ENCODE data around the gene ISOC2.

Gene ISOC2

DNA sequence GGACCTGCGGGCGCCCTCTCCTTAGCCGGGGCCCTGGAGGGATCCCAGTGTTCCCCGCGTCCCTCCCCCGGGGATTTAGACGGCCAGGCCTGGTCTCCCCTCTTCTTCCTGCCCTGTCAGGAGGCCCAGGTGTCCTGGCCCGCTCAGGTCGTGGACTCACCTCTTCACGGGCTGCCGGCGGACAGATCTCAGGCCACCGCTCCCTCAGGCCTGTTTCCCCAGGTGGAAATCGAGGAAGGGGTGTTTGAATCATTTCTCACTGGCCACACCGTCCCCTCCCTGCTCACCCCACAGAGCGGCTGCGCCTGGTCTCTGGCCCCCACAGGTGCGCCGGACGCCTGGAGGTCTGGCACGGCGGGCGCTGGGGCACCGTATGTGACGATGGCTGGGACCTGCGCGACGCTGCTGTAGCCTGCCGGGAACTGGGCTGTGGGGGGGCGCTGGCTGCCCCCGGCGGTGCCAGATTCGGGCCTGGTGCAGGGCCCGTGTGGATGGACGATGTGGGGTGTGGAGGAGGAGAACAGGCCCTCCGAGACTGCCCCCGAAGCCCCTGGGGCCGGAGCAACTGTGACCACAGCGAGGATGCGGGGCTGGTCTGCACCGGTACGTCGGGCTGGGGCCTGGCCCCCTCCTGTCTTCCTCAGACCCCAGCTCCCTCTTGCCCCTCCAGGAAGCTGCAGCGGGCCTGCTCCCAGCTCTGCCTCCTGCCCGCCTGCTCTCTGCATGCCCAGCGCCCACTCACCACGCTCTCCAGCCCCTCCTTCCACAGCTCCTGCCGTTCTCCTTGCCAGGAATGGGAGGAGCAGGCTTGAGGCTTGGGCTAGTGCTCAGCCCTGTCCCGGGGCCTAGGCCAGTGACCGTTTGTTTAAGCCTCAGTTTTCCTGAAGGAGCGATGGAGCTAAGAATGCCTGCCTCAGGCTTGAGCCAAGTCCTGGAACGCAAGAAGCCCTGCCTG is 29.3 kb upstream of the ISOC2 start:
- DNase-seq = no peak

DNA sequence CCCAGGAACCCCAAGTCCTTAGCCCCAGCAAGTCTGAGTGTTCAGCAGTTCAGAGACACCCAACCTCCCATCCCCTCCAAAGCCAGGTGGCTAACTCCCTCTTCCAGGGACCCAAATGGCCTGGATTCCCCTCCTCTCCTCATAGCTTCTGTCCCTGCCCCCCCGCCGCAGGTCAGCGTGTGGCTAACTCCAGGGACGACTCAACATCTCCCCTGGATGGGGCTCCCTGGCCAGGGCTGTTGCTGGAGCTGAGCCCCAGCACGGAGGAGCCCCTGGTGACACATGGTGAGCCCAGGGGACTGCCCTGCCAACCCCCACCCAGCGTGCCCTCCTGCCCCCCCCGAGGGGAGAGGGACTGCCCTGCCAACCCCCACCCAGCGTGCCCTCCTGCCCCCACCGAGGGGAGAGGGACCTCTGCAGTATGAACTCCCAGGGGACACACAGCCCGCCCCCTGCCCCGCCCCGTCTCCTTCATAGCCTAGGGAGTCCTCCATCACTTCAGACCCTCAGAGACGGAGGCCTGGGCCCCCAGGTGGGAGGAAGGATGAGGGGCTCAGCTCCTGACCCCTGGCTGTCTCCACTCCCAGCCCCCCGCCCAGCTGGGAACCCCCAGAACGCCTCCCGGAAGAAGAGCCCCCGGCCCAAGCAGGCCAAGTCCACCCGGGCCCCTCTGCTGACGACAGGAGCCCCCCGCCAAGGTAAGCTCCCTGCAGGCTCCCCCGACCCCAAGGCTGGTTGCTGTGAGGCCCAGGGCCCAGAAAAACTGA is 28.5 kb upstream of the ISOC2 start:
- no peak for DNase-seq

DNA sequence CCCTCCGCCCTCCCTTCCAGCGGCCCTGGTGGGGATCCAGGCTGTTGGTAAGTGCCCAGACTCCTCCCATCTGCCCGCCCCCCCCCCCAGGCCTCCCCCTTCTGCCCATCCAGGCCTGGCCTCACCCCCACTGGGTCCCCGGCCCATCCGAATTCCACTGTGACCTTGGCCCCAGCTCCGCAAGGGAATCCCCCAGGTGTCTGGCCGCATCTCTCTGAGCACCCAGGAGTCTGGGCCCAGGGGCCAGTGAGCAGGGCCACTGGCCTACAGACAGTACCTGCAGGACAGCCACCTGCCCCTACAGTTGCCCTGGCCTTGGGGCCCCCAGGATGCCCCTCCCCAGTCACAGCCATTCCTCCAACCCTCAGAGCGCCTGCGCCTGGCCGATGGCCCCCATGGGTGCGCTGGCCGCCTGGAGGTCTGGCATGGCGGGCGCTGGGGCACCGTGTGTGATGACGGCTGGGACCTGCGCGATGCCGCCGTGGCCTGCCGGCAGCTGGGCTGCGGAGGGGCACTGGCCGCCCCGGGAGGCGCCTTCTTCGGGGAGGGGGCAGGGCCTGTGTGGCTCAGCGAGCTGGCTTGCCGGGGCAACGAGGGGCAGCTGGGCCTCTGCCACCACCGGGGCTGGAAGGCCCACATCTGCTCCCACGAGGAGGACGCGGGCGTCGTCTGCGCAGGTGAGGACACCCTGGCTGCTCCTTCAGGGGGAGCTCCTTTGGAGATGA is 27.7 kb upstream of the ISOC2 start:
- DNase-seq = no peak

DNA sequence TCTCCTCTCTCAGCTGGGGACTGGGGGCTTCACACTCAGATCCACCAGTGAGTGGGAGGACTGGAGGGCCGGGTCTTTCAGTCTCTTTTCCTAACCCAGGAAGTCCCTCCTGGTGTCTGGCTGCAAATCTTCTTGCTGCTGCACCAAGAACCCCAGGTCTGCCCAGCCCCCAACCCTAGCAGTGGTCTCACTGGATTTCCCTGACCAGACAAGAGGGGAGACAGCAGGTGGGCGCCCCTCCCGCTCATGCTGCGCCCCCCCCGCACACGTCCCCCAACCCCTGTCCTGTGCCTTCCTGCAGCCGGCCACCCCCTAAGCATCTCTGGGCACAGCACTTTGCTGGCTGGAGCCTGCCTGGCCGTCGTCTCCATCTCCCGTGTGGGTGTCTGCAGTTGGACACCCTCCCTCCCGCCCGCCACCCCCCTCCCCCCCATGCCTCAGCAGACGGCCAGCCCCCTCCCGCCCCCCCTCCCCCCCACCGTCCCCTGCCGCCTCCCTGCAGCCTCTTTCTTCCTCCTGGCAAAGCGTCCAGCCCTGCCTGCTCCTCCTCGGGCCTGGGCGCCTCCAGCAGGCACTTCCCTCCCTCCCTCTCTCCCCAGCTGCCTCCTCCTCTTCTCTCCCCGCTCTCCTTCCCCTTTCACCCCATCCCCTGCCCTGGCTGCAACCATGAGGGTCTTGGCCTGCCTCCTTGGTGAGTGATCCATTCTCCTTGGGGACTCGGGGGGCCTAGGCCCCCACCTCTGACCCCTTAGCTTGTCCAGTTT is 26.7 kb upstream of the ISOC2 start, which contains the start of gene SSC5D:
Gene SSC5D (plus strand): TSS at position 513 of the 764 bp plus-strand sequence. CDS start 154 bp downstream, at position 667.
- peak in 20 of 58 donors; percentile 9 to 51 (median 30) for DNase-seq

DNA sequence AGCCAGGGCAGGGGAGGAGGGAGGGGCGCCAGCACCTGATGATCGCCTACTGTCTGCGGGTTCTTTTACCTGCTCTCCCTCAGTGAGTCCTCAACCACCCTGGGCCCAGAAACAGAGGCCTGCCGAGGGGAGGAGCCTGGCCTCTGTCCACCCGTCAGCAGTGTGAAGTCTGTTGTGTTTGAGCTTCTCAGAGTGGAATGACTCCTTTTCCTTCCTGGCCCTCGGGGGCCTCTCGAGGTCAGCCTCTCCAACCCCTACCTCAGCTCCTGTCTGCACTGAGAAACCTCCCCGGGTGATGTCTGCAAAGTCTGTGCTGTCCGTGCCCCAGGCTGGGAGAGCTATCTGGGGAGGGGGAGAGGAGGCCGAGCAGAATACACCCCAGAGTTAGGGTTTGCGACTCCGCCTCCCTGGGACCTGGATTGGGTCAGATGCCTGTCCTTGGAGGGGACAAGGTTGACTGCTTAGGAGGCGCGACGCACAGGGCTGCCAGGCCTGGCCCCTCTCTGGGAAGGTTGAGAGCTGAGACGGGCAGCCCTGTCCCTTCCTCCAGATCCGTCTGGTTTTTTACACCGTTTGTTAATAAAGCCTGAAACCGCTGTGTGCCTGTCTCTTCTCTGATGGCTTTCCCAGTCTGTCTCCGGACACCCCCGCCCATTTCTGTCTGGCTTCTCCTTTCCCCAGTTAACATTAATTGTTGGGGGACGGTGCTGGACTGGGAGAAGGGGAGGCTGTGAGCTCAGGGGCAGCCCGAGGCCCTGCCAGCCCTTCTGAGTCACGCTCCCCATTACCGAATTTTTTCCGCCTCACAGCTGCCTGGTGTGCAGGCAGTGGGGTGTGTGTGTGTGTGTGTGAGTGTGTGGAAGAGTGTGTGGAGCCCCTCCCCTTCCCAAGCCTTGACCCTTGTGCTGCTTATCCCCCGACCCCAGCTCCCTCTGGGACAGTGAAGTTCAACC is 25.8 kb upstream of the ISOC2 start:
- peak in 7 of 58 donors; percentile 5 to 53 (median 31) for DNase-seq

DNA sequence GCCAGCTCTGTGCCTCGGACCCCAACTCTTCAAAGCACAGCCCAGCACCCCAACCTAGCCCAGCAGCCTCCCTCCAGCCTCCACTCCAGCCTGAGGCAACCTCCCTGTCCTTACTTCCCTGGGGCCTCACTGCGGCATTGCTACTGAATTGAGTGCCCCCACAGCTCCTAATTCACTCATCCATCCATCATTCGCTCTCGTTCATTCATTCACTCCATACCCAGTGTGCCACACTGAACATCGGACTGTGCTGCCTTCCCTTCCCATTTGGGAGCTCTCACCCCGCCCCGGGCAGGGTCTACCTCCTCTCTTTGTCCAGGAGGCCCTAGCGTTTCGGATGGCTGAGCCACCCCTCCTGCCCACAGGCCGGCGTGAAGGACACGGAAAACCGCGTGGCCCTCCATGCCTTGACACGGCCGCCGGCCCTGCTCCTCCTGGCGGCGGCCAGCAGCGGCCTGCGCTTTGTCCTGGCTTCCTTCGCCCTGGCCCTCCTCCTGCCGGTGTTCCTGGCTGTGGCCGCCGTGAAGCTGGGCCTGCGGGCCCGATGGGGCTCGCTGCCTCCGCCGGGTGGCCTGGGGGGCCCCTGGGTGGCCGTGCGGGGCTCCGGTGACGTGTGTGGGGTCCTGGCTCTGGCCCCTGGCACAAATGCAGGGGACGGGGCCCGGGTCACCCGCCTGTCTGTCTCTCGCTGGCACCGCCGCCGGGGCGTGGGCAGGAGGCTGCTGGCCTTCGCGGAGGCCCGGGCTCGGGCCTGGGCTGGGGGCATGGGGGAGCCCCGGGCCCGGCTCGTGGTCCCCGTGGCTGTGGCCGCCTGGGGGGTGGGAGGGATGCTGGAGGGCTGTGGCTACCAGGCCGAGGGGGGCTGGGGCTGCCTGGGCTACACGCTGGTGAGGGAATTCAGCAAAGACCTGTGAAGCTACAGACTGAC is 24.9 kb upstream of the ISOC2 start:
- no peak for DNase-seq

DNA sequence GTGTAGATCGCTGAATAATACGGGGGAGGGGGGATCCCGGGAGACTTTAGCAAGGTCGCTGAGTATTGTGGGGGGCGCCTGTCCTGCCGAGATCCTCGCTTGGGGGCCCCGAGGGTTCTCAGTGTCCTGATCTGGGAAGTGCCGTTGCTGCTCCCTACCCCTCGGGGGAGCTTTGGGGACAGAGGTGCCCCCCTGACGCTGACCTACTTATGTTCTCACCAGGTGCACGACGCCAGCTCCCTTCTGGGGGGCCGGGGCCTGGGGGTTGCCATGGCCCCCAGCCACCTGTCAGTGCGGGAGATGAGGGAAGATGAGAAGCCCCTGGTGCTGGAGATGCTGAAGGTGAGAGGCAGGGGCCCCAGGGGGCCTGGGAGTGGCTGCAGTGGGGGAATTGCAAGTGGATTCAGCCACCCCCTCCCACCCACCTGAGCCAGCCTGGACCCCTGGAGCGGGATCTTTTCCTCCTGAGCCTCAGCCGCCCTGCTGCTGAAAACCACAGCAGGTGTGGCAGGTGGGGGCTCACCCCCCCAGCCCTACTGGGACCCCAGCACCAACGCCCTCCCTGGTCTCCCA is 24.1 kb upstream of the ISOC2 start:
- DNase-seq = peak in 1 of 58 donors; percentile 28

DNA sequence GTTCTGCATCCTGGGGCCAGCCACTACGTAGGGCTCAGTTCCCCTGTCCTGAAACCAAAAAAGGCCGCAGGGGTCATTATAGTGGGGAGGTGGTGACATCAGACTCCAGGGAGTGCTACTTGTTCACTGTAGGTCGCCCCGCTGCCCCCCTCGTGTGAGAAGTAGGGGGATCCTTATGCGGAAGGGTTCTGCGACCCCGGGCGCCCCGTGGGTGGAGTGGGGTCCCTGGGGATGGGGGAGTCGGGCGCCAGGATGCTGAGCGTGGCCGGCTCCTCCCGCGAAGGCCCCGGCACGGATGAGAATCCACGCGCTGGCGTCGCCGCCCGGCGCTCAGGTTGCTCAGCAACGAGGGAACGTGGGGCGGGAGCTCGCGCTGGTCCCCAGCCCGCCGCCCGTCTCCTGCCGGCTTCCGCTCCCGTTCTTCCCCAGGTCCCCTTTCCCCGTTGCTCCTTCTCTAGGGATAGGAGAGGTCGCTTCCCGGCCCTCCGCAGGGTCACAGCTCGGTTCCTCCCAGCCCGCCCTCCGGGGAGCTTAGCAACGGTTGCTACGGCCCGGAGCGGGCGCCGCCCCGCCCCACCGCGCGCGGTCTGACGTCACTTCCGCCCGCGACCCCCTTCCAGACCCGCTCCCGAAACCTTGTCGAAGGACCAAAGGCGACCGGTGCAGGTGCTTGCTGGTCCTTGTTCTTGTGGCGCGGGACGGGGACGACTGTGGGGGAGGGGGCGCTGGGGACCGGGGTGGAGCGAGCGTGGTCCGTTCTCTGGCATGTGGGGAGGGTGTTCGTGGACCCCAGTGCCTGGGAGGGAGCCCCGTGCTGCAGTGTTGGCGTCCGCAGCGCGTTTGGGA is 23.4 kb upstream of the ISOC2 start, which contains the start of gene NAT14:
Gene NAT14 (plus strand): TSS at position 596 of the 846 bp plus-strand sequence. CDS start 521 bp downstream, outside the sequence.
- DNase-seq = peak in 50 of 58 donors; percentile 17 to 80 (median 44)

DNA sequence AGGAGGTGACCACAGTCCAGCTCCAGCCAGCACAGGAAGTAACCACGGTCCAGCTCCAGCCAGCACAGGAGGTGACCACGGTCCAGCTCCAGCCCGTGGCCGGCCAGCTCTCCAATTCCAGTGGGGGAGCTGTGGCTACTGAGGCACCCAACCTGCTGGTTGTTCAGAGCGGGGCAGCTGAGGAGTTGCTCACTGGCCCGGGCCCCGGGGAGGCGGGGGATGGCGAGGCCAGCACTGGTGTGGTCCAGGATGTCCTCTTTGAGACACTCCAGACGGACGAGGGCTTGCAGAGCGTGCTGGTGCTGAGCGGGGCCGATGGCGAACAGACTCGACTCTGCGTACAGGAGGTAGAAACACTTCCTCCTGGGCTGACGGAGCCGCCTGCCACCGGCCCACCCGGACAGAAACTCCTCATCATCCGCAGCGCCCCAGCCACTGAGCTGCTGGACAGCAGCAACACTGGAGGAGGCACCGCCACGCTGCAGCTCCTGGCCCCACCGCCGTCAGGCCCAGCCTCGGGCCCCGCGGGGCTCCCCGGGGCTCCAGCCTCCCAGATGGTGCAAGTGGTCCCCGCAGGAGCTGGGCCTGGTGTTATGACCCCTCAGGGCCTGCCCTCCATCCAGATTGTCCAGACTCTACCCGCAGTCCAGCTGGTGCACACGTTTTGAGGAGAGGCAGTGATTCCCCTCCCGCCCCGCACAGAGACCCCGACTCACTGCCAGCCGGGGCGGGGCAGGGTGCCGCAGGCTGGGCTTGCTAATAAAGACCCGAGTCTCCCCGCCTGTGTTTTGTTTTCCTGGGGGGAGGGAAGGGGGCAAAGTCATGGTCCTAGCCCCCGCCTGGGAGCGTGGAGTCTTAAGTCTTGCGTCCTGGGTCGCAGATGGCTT is 22.5 kb upstream of the ISOC2 start:
- DNase-seq = no peak

DNA sequence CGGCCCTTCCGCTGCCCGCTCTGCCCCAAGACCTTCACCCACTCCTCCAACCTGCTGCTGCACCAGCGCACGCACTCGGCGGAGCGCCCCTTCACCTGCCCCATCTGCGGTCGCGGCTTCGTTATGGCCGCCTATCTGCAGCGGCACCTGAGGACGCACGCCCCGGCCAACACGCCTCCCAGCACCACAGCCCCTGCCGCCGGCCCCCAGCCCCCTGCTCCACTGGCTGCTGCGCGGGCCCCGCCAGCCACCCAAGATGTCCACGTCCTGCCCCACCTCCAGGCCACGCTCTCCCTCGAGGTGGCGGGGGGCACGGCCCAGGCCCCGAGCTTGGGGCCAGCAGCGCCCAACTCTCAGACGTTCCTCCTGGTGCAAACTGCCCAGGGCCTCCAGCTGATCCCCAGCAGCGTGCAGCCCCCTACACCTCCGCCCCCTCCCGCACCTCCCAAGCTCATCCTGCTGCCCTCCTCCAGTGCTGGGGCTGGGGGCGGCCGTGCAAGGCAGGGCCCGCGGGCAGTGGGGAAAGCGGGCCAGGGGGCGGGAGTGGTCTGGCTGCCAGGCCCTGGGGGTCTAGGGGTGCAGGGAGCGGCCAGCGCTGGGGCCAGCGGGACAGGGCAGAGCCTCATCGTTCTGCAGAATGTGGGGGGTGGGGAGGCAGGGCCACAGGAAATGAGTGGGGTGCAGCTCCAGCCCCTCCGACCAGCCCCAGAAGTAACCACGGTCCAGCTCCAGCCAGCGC is 21.7 kb upstream of the ISOC2 start:
- no peak for DNase-seq

DNA sequence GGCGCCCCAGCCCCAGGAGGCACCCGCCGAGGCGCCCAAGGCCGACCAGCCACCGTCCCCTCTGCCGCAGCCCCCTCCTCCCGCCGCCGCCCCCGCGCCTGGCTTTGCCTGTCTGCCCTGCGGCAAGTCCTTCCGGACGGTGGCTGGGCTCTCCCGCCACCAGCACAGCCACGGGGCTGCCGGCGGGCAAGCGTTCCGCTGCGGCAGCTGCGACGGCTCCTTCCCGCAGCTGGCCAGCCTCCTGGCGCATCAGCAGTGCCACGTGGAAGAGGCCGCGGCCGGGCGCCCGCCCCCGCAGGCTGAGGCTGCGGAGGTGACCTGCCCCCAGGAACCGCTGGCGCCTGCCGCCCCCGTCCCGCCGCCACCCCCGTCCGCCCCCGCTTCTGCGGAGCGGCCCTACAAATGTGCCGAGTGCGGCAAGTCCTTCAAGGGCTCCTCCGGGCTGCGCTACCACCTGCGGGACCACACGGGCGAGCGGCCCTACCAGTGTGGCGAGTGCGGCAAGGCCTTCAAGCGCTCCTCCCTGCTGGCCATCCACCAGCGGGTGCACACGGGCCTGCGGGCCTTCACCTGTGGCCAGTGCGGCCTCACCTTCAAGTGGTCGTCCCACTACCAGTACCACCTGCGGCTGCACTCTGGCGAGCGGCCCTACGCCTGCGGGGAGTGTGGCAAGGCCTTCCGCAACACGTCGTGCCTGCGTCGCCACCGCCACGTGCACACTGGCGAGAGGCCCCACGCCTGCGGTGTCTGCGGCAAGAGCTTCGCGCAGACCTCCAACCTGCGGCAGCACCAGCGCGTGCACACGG is 20.9 kb upstream of the ISOC2 start:
- DNase-seq = no peak

DNA sequence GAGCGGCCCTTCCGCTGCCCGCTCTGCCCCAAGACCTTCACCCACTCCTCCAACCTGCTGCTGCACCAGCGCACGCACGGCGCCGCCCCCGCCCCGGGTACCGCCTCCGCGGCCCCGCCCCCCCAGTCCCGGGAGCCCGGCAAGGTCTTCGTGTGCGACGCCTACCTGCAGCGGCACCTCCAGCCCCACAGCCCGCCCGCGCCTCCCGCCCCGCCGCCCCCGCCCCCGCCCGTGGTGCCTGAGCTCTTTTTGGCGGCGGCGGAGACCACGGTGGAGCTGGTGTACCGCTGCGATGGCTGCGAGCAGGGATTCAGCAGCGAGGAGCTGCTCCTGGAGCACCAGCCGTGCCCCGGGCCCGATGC is 20.3 kb upstream of the ISOC2 start:
- no peak for DNase-seq

DNA sequence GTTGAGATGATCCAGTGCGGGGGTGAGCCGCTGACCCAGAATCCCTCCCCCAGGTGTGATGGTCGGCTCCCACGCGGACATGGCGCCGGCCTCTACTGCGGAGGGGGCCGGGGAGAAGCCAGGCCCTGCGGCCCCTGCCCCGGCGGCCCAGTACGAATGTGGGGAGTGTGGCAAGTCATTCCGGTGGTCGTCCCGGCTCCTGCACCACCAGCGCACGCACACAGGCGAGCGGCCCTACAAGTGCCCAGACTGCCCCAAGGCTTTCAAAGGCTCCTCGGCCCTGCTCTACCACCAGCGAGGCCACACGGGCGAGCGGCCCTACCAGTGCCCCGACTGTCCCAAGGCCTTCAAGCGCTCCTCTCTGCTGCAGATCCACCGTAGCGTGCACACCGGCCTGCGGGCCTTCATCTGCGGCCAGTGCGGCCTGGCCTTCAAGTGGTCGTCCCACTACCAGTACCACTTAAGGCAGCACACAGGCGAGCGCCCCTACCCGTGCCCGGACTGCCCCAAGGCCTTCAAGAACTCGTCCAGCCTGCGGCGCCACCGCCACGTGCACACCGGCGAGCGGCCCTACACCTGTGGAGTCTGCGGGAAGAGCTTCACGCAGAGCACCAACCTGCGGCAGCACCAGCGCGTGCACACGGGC is 19.8 kb upstream of the ISOC2 start:
- DNase-seq = no peak
